Stimulated activated CD8-positive, alpha-beta memory T cell treated with anti-CD3 and anti-CD28 coated beads, Interleukin-4, amount 100 ng/mL, for 1 hour (primary cell): ENCODE measurements around the gene MRPS35.
"Not testable (repeated sequence)": the region's sequence is repeated elsewhere in the genome, so short reads cannot be mapped to it uniquely, and the experiment has no call there.

Experiments used
- DNase-seq, 2 donors: peaks; one replicate each; pipeline ENCODE4 v3.0.0-alpha.2; 2020; ENCODE audit warnings: low read depth in 2 of 2, low spot score in 1 of 2

Gene MRPS35

GRCh38 chr12:27707216-27707615 lies 3.4 kb upstream of the MRPS35 start:
- no peak for DNase-seq

- no peak for DNase-seq
Measured at GRCh38 chr12:27709212-27709931, 1.3 kb upstream of the MRPS35 start.

- no peak for DNase-seq
Measured at GRCh38 chr12:27709932-27710591, 570 bp upstream of the MRPS35 start.

- DNase-seq: no peak
Measured at GRCh38 chr12:27711317-27711682, 668 bp downstream of the MRPS35 start.

- DNase-seq: no peak
Measured at GRCh38 chr12:27711967-27712366, 1.3 kb downstream of the MRPS35 start.

GRCh38 chr12:27723212-27723611 lies 12.6 kb downstream of the MRPS35 start:
- no peak for DNase-seq

GRCh38 chr12:27730097-27730588 lies 19.5 kb downstream of the MRPS35 start:
- DNase-seq: no peak

- no peak for DNase-seq
Measured at GRCh38 chr12:27732281-27732680, 21.6 kb downstream of the MRPS35 start.

GRCh38 chr12:27733052-27733656 lies 22.5 kb downstream of the MRPS35 start:
- DNase-seq: peak in 1 of 2 donors; percentile 17

GRCh38 chr12:27733791-27734190 lies 23.2 kb downstream of the MRPS35 start:
- DNase-seq: no peak

- not testable (repeated sequence) for DNase-seq
Measured at GRCh38 chr12:27734321-27734720, 23.7 kb downstream of the MRPS35 start.

- DNase-seq: no peak
Measured at GRCh38 chr12:27743601-27744000, 33.0 kb downstream of the MRPS35 start.

- not testable (repeated sequence) for DNase-seq
Measured at GRCh38 chr12:27745734-27746133, 35.1 kb downstream of the MRPS35 start.

- DNase-seq: no peak
Measured at GRCh38 chr12:27747111-27747820, 36.6 kb downstream of the MRPS35 start.

- DNase-seq: no peak
Measured at GRCh38 chr12:27751386-27752047, 40.9 kb downstream of the MRPS35 start.

- DNase-seq: no peak
Measured at GRCh38 chr12:27754795-27755194, 44.2 kb downstream of the MRPS35 start.

GRCh38 chr12:27756670-27757195 lies 46.1 kb downstream of the MRPS35 start:
- DNase-seq: no peak

GRCh38 chr12:27762757-27763156 lies 52.1 kb downstream of the MRPS35 start:
- no peak for DNase-seq

GRCh38 chr12:27766587-27766986 lies 56.0 kb downstream of the MRPS35 start:
- DNase-seq: no peak

- DNase-seq: no peak
Measured at GRCh38 chr12:27769142-27769673, 58.6 kb downstream of the MRPS35 start.
